Vagina (tissue), 2 donors: ENCODE data around the gene ASTN2. TPM values are rescaled to one million over a fixed set of nuclear protein-coding genes. Genes with fewer than 3 reads are reported as not detected.

Source experiments
- DNase-seq, 2 donors: peaks; one replicate each; pipeline ENCODE4 v3.0.0-alpha.2; 2017; ENCODE audit errors: extremely low spot score in 2 of 2
- H3K27ac ChIP-seq: fragments of 200-600 bp; sonication (generic); one replicate; pipeline ENCODE4 v1.5.1; 2019
- H3K27me3 ChIP-seq: fragments of 200-600 bp; sonication (generic); one replicate; pipeline ENCODE4 v1.5.1; 2019
- H3K36me3 ChIP-seq, 2 donors: fragments of 200-600 bp; sonication (generic); one replicate each; pipeline ENCODE4 v1.5.1; 2017 to 2019
- H3K4me1 ChIP-seq: fragments of 200-600 bp; sonication (generic); one replicate; pipeline ENCODE4 v1.5.1; 2019
- H3K4me3 ChIP-seq, 2 donors: fragments of 200-600 bp; sonication (generic); 1 replicate in 1 of 2; 2 replicates in 1 of 2; pipeline ENCODE4 v1.5.1; 2016 to 2019
- H3K9me3 ChIP-seq: fragments of 200-600 bp; sonication (generic); one replicate; pipeline ENCODE4 v1.5.1; 2019
- CTCF ChIP-seq, 3 experiments: fragments of 450-650 bp in 2 of 3; fragments of 200-600 bp in 1 of 3; sonication (generic) in 1 of 3; IDR thresholded peaks; one replicate each; pipeline ENCODE4 v1.5.1; 2017 to 2019; ENCODE audit warnings: antibody characterized with exemption in 3 of 3, mild to moderate bottlenecking in 2 of 3, moderate library complexity in 2 of 3
- POLR2A ChIP-seq, 2 donors: fragments of 450-650 bp; IDR thresholded peaks; one replicate each; pipeline ENCODE4 v1.6.1; 2017; ENCODE audit warnings: antibody characterized with exemption in 2 of 2, mild to moderate bottlenecking in 2 of 2, moderate library complexity in 2 of 2
- POLR2AphosphoS5 ChIP-seq, 2 donors: sonication (generic); formaldehyde crosslinking; IDR thresholded peaks; one replicate each; pipeline ENCODE4 v1.9.0; 2017; ENCODE audit warnings: antibody characterized with exemption in 2 of 2, mild to moderate bottlenecking in 2 of 2, low read depth in 1 of 2; ENCODE audit not compliant: insufficient read depth in 1 of 2
- intact Hi-C: fragments of 100-400 bp; cut with DNase I; formaldehyde crosslinking; loops from one replicate; pipeline ENCODE4 v1.15.1; 2023
- total RNA-seq: library from RNA; depleted of rRNA; stranded (reverse); fragments of >200 nt; gene quantifications from one replicate; pipeline ENCODE4 v1.2.3, GENCODE V29; 2016

ASTN2 gene
- total RNA-seq, 1 donor from 2014 or later: 4.4 TPM

GRCh38 chr9:116417464-116417863 lies 997.4 kb downstream of the ASTN2 start:
- intact Hi-C loops: no loop called here
- no peaks in the 10 kb centered on the region for H3K9me3 ChIP-seq
- H3K4me3 ChIP-seq: no peak overlapping the region
- H3K27me3 ChIP-seq: no peaks in the 10 kb centered on the region
- no peak for DNase-seq
- no peaks in the 10 kb centered on the region for H3K36me3 ChIP-seq
- H3K27ac ChIP-seq: no peak overlapping the region
- H3K4me1 ChIP-seq: no peaks in the 10 kb centered on the region
- TF ChIP-seq POLR2A (IDR thresholded peaks at IDR 0.05): no peak
- TF ChIP-seq CTCF (IDR thresholded peaks at IDR 0.05): no peak
- no peak for TF ChIP-seq POLR2AphosphoS5 (IDR thresholded peaks at IDR 0.05; ENCODE audit: insufficient read depth in 1 of 2, low read depth in 1 of 2)

- H3K9me3 ChIP-seq: no peaks in the 10 kb centered on the region
- no peaks in the 10 kb centered on the region for H3K36me3 ChIP-seq
- no peak overlapping the region for H3K4me3 ChIP-seq
- DNase-seq: no peak
- no peaks in the 10 kb centered on the region for H3K4me1 ChIP-seq
- H3K27me3 ChIP-seq: no peaks in the 10 kb centered on the region
- no peak overlapping the region for H3K27ac ChIP-seq
- intact Hi-C loops: no loop called here
- TF ChIP-seq CTCF (IDR thresholded peaks at IDR 0.05) (no peak), POLR2A (IDR thresholded peaks at IDR 0.05) (no peak)
Measured at GRCh38 chr9:116416421-116416820, 998.4 kb downstream of the ASTN2 start.

- H3K4me1 ChIP-seq: no peaks in the 10 kb centered on the region
- intact Hi-C loops: no loop called here
- TF ChIP-seq POLR2A (IDR thresholded peaks at IDR 0.05) (no peak), CTCF (IDR thresholded peaks at IDR 0.05) (no peak), POLR2AphosphoS5 (IDR thresholded peaks at IDR 0.05; ENCODE audit: insufficient read depth in 1 of 2, low read depth in 1 of 2) (no peak)
- no peaks in the 10 kb centered on the region for H3K27me3 ChIP-seq
- no peak overlapping the region for H3K27ac ChIP-seq
- H3K9me3 ChIP-seq: no peaks in the 10 kb centered on the region
- H3K4me3 ChIP-seq: no peak overlapping the region
- no peak for DNase-seq
- H3K36me3 ChIP-seq: no peaks in the 10 kb centered on the region
Measured at GRCh38 chr9:116414374-116414773, 1000.5 kb downstream of the ASTN2 start.

GRCh38 chr9:116411506-116411905 lies 1003.4 kb downstream of the ASTN2 start:
- H3K36me3 ChIP-seq: no peaks in the 10 kb centered on the region
- no peak overlapping the region for H3K27ac ChIP-seq
- TF ChIP-seq POLR2AphosphoS5 (IDR thresholded peaks at IDR 0.05; ENCODE audit: insufficient read depth in 1 of 2, low read depth in 1 of 2) (no peak), POLR2A (IDR thresholded peaks at IDR 0.05) (no peak), CTCF (IDR thresholded peaks at IDR 0.05) (no peak)
- H3K9me3 ChIP-seq: no peaks in the 10 kb centered on the region
- H3K4me3 ChIP-seq: no peak overlapping the region
- H3K4me1 ChIP-seq: no peaks in the 10 kb centered on the region
- no peak for DNase-seq
- H3K27me3 ChIP-seq: no peaks in the 10 kb centered on the region
- intact Hi-C loops: no loop called here

- no peak for DNase-seq
- no peak overlapping the region for H3K4me3 ChIP-seq
- no peaks in the 10 kb centered on the region for H3K36me3 ChIP-seq
Measured at GRCh38 chr9:116409638-116410037, 1005.2 kb downstream of the ASTN2 start.

More at GRCh38 chr9:116409638-116410037, 1005.2 kb downstream of the ASTN2 start:
- no peak for TF ChIP-seq CTCF (IDR thresholded peaks at IDR 0.05)
- TF ChIP-seq POLR2A (IDR thresholded peaks at IDR 0.05): no peak
- TF ChIP-seq POLR2AphosphoS5 (IDR thresholded peaks at IDR 0.05; ENCODE audit: insufficient read depth in 1 of 2, low read depth in 1 of 2): no peak
- Histone ChIP-seq H3K4me1 (no peaks in the 10 kb centered on the region), H3K9me3 (no peaks in the 10 kb centered on the region), H3K27me3 (no peaks in the 10 kb centered on the region), H3K27ac (no peak overlapping the region)
- intact Hi-C loops: no loop called here
